ENCODE data around the gene XXYLT1. TPM values are rescaled to one million over a fixed set of nuclear protein-coding genes. Genes with fewer than 3 reads are reported as not detected.

Gene XXYLT1
- total RNA-seq, 1 experiment from 2014 or later = 25.5 TPM

DNA sequence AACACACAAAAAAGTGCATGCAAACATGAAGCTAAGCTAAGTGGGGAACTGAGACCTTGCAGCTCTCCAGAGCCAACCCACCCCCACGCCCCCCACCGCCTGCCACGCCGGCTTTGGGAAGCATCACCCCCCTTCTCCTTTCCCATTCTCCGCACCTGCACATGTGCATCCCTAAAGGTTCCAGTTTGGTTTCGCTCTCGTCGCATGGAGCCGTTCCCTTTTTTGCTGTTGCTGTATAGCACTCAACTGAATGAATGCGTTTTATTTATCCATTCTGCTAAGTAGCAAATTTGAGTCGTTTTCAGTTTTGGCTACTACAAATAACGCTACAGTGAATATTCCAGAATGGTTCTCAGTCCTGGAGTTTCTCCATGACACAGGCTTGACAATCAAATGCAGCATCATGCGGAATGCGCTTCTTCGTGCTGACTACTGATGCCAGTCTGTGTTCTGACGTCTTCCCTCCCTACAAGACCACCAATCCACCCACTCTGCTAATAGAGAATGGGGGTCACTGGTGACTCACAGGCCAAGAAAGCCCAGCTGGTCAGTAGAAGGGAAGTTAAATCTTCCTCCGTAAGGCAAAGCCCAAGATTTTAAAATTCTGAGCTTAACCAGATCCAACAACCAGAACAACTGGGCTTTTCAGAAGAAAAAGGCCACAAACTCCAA is 115.3 kb downstream of the XXYLT1 start:
- H4K20me1 ChIP-seq (ENCODE audit: low read length) = no peaks in the 10 kb centered on the region
- DNase-seq = no peak
- POLR2A ChIA-PET (ENCODE audit: unreplicated experiment) = interaction anchor here (0.5 kb wide), 1 partner anchor 117 kb away, joined by 3 read pairs; no protein-coding TSS in a partner anchor
- H3K9ac ChIP-seq (ENCODE audit: low read length) = peak overlapping the region; percentile 32; the same call in 1 of the 2 replicates
- no peak for ATAC-seq
- H3K4me3 ChIP-seq (ENCODE audit: low read length) = no peak overlapping the region
- no peaks in the 10 kb centered on the region for H3K79me2 ChIP-seq (ENCODE audit: low read length)
- H3K4me2 ChIP-seq (ENCODE audit: low read length) = peak overlapping the region; percentile 61
- no peaks in the 10 kb centered on the region for H3F3A ChIP-seq (ENCODE audit: low read length, unreplicated experiment)
- H3K27ac ChIP-seq (ENCODE audit: low read length) = peak overlapping the region; percentile 78
- no peaks in the 10 kb centered on the region for H3K36me3 ChIP-seq (ENCODE audit: low read depth, low read length)
- H3K9me2 ChIP-seq (replicated peaks; ENCODE audit: low read length) = no peaks in the 10 kb centered on the region
- TF ChIP-seq EZH2 (IDR thresholded peaks at IDR 0.05; ENCODE audit: low read length, unreplicated experiment) (no peak), EZH2phosphoT487 (IDR thresholded peaks at IDR 0.05; ENCODE audit: borderline replicate concordance, low read length) (no peak)
- TF ChIP-seq, protein P1, sequence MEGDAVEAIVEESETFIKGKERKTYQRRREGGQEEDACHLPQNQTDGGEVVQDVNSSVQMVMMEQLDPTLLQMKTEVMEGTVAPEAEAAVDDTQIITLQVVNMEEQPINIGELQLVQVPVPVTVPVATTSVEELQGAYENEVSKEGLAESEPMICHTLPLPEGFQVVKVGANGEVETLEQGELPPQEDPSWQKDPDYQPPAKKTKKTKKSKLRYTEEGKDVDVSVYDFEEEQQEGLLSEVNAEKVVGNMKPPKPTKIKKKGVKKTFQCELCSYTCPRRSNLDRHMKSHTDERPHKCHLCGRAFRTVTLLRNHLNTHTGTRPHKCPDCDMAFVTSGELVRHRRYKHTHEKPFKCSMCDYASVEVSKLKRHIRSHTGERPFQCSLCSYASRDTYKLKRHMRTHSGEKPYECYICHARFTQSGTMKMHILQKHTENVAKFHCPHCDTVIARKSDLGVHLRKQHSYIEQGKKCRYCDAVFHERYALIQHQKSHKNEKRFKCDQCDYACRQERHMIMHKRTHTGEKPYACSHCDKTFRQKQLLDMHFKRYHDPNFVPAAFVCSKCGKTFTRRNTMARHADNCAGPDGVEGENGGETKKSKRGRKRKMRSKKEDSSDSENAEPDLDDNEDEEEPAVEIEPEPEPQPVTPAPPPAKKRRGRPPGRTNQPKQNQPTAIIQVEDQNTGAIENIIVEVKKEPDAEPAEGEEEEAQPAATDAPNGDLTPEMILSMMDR (conservative IDR thresholded peaks at IDR 0.05; ENCODE audit: low read depth, low read length) = no peak
- H3K9me3 ChIP-seq (ENCODE audit: low read length) = no peaks in the 10 kb centered on the region
- intact Hi-C loops (cut with micrococcal nuclease) = loop anchor here (2.0 to 10.0 kb wide), 2 partner anchors 43 to 99 kb away; no protein-coding TSS in a partner anchor
- H2AFZ ChIP-seq (ENCODE audit: low read length) = peak overlapping the region; percentile 66; the same call in 1 of the 2 replicates
- H3K4me1 ChIP-seq (ENCODE audit: insufficient read depth, low read length) = peaks cover 56% of the 10 kb centered on the region
- CTCF ChIA-PET = interaction anchor here (0.6 kb wide), 1 partner anchor 98 kb away, joined by 5 read pairs; no protein-coding TSS in a partner anchor
- no peaks in the 10 kb centered on the region for H3K27me3 ChIP-seq (ENCODE audit: low read length)
- BruUV-seq (replicated peaks) = no TSS peak

DNA sequence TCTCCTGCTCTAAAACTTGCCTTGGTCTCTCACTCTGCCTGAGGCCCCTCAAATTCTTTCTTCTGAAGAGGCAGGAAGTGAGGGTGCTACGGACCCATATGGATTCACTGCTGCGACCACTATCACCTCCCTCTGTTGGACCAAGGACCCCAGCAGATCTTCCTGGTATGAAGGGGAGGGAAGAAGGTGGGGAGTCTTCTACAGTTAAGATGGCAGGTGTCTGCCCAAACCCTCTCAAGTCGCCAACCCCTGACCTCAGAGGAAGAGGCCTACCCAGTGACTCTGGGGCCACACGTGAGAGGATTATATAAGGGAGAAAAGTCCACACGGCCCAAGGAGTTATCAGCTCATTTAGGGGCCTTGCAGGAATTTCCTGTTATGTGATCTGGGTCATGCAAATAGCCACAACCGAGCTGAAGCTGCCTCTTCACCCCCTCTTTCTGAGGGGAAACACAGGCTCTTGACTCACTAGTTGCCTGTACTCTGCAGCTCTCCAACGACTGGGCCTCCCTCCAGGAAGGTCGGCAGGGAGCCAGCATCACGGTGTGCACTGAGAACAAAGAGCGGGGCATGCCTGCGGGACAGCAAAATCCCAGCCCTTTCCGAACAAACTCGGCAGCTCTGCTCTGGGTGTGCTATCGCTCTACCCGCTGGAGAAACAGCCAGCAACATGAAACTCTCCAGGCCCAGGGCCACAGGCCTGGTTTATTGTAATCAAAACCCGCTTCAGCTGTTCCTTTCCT is 116.0 kb downstream of the XXYLT1 start:
- no TSS peak for BruUV-seq (replicated peaks)
- no peaks in the 10 kb centered on the region for H3K9me3 ChIP-seq (ENCODE audit: low read length)
- H3K9ac ChIP-seq (ENCODE audit: low read length) = peak overlapping the region; percentile 32
- no peaks in the 10 kb centered on the region for H3F3A ChIP-seq (ENCODE audit: low read length, unreplicated experiment)
- peaks cover 56% of the 10 kb centered on the region for H3K4me1 ChIP-seq (ENCODE audit: insufficient read depth, low read length)
- ATAC-seq = peak; percentile 42
- H3K79me2 ChIP-seq (ENCODE audit: low read length) = no peaks in the 10 kb centered on the region
- POLR2A ChIA-PET (ENCODE audit: unreplicated experiment) = interaction anchor here (0.5 kb wide), 1 partner anchor 116 kb away, joined by 3 read pairs; no protein-coding TSS in a partner anchor
- peak overlapping the region; percentile 61 for H3K4me2 ChIP-seq (ENCODE audit: low read length)
- intact Hi-C loops (cut with micrococcal nuclease) = loop anchor here (2.0 to 10.0 kb wide), 2 partner anchors 44 to 100 kb away; no protein-coding TSS in a partner anchor
- TF ChIP-seq, protein P1 (conservative IDR thresholded peaks at IDR 0.05; ENCODE audit: low read depth, low read length) = no peak
- TF ChIP-seq EZH2phosphoT487 (IDR thresholded peaks at IDR 0.05; ENCODE audit: borderline replicate concordance, low read length) = no peak
- no peak for TF ChIP-seq EZH2 (IDR thresholded peaks at IDR 0.05; ENCODE audit: low read length, unreplicated experiment)
- no peak overlapping the region for H3K4me3 ChIP-seq (ENCODE audit: low read length)
- H3K27me3 ChIP-seq (ENCODE audit: low read length) = no peaks in the 10 kb centered on the region
- H3K27ac ChIP-seq (ENCODE audit: low read length) = peak overlapping the region; percentile 78
- H4K20me1 ChIP-seq (ENCODE audit: low read length) = no peaks in the 10 kb centered on the region
- DNase-seq = peak; percentile 88
- H3K36me3 ChIP-seq (ENCODE audit: low read depth, low read length) = no peaks in the 10 kb centered on the region
- H2AFZ ChIP-seq (ENCODE audit: low read length) = peak overlapping the region; percentile 66
- CTCF ChIA-PET = interaction anchor here (0.6 kb wide), 1 partner anchor 99 kb away, joined by 5 read pairs; no protein-coding TSS in a partner anchor
- H3K9me2 ChIP-seq (replicated peaks; ENCODE audit: low read length) = no peaks in the 10 kb centered on the region
